Measurements from ENCODE around the gene HENMT1. TPM values are rescaled to one million over a fixed set of nuclear protein-coding genes. Genes with fewer than 3 reads are reported as not detected.

HENMT1 gene
- total RNA-seq, 4 donors from 2014 or later: 0.51 to 3.5 (median 1.8) TPM

DNA sequence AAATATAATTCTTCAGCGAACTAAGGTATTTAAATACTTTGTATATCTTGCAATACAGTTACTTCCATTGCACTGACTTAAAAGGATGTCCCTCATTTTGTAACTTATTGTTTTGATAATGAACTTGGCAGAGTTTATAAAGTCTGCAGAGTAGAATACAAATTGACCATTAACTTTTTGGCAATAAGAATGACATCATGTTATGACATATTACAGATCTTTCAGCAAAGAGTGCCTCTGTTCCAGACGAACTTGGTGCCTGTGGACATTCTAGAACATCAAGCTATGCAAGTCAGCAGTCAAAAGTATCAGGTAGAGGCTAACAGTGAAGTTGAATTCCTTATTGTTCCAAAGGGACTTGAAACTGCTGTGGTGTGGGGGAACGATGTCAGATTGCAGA, 32.9 kb downstream of the HENMT1 start:
- no peak overlapping the region for H3K27ac ChIP-seq
- no peaks in the 10 kb centered on the region for H3K36me3 ChIP-seq
- TF ChIP-seq, protein P1, sequence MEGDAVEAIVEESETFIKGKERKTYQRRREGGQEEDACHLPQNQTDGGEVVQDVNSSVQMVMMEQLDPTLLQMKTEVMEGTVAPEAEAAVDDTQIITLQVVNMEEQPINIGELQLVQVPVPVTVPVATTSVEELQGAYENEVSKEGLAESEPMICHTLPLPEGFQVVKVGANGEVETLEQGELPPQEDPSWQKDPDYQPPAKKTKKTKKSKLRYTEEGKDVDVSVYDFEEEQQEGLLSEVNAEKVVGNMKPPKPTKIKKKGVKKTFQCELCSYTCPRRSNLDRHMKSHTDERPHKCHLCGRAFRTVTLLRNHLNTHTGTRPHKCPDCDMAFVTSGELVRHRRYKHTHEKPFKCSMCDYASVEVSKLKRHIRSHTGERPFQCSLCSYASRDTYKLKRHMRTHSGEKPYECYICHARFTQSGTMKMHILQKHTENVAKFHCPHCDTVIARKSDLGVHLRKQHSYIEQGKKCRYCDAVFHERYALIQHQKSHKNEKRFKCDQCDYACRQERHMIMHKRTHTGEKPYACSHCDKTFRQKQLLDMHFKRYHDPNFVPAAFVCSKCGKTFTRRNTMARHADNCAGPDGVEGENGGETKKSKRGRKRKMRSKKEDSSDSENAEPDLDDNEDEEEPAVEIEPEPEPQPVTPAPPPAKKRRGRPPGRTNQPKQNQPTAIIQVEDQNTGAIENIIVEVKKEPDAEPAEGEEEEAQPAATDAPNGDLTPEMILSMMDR (IDR thresholded peaks at IDR 0.05 in 4 of 5, conservative IDR thresholded peaks at IDR 0.05 in 1 of 5): no peak
- TF ChIP-seq POLR2A (IDR thresholded peaks at IDR 0.05): no peak
- no peak for DNase-seq
- H3K9me3 ChIP-seq: no peaks in the 10 kb centered on the region
- no peaks in the 10 kb centered on the region for H3K27me3 ChIP-seq
- intact Hi-C loops (cut with DNase I; ENCODE audit: low total_unique reads): no loop called here
- no peak overlapping the region for H3K4me3 ChIP-seq
- in situ Hi-C loops (cut with MboI; ENCODE audit: low sequenced_read_pairs in 4 of 4): loop anchor here in 1 of 4 donors (25.0 kb wide), 1 partner anchor 416 kb away; the partner anchor contains the start of gene SLC25A24
- no peaks in the 10 kb centered on the region for H3K4me1 ChIP-seq
- ATAC-seq: no peak

DNA sequence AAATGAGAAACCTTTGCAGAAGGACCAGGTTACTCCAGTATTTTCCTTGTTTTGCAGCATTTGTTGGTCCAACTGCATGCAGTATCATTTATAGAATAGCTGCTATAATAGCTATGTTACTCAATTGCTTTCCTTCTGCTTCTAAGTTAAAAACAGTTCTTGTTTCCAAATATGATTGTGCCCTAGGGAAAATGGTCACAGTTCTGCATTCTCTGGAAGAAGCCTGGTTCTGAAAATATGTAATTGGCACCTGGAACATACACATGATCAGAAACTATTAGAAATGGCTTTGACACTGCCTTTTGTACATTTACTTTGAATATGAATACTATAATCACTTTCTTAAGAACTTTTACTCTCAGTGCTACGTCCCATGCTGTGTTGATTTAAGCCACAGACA, 33.6 kb downstream of the HENMT1 start:
- Histone ChIP-seq H3K27me3 (no peaks in the 10 kb centered on the region), H3K36me3 (no peaks in the 10 kb centered on the region), H3K27ac (no peak overlapping the region), H3K4me1 (no peaks in the 10 kb centered on the region), H3K9me3 (no peaks in the 10 kb centered on the region), H3K4me3 (no peak overlapping the region)
- TF ChIP-seq, protein P1 (IDR thresholded peaks at IDR 0.05 in 4 of 5, conservative IDR thresholded peaks at IDR 0.05 in 1 of 5): no peak
- TF ChIP-seq POLR2A (IDR thresholded peaks at IDR 0.05): no peak
- ATAC-seq (no peak), DNase-seq (no peak)
- intact Hi-C loops (cut with DNase I; ENCODE audit: low total_unique reads) (no loop called here), in situ Hi-C loops (cut with MboI; ENCODE audit: low sequenced_read_pairs in 4 of 4) (loop anchor here in 1 of 4 donors (25.0 kb wide), 1 partner anchor 415 kb away; the partner anchor contains the start of gene SLC25A24)

DNA sequence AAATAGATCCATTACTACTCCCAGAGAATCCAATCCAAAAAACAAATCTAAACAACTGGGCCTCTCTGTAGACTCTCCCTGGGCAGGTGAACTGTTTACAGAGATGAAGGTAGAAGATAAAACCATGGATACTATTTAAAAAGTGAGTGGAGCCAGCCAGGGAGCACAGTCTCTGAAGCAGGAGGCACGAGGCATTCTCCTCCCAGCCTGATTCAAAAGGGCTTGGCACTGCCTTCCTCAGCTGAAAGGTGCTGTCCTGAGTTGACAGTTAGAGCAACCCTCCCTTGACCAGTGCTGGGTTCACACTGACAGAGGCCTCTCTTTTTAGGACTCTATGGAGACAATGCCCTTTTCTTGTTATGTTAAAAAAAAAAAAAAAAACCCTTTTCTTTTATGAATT, 36.8 kb downstream of the HENMT1 start:
- intact Hi-C loops (cut with DNase I; ENCODE audit: low total_unique reads): no loop called here
- DNase-seq (no peak), ATAC-seq (no peak)
- no peak overlapping the region for H3K4me3 ChIP-seq
- H3K4me1 ChIP-seq: no peaks in the 10 kb centered on the region
- H3K9me3 ChIP-seq: no peaks in the 10 kb centered on the region
- in situ Hi-C loops (cut with MboI; ENCODE audit: low sequenced_read_pairs in 4 of 4): no loop called here
- TF ChIP-seq, protein P1 (IDR thresholded peaks at IDR 0.05 in 4 of 5, conservative IDR thresholded peaks at IDR 0.05 in 1 of 5): no peak
- H3K36me3 ChIP-seq: no peaks in the 10 kb centered on the region
- H3K27ac ChIP-seq: no peak overlapping the region
- H3K27me3 ChIP-seq: no peaks in the 10 kb centered on the region

DNA sequence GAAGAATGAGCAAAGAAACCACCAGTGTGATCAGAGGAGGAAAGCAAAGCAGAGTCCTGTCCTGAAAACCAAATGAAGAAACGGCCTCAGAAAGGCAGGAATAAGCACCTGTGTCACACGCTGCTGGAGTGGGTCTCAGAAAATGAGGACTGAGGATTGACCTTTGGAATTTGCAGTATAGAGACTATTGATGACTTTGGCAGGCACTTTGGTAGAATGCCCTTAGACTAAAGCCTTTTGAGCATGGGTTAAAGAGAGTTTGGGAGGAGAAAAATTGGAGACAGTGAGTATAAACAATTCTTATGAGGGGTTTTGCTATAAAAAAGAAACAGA, 43.2 kb downstream of the HENMT1 start:
- intact Hi-C loops (cut with DNase I; ENCODE audit: low total_unique reads) (no loop called here), in situ Hi-C loops (cut with MboI; ENCODE audit: low sequenced_read_pairs in 4 of 4) (no loop called here)
- H3K4me3 ChIP-seq: no peak overlapping the region
- H3K9me3 ChIP-seq: no peaks in the 10 kb centered on the region
- TF ChIP-seq POLR2A (IDR thresholded peaks at IDR 0.05): no peak
- TF ChIP-seq, protein P1 (IDR thresholded peaks at IDR 0.05 in 4 of 5, conservative IDR thresholded peaks at IDR 0.05 in 1 of 5): no peak
- H3K36me3 ChIP-seq: no peaks in the 10 kb centered on the region
- no peaks in the 10 kb centered on the region for H3K27me3 ChIP-seq
- DNase-seq (no peak), ATAC-seq (no peak)
- no peak overlapping the region for H3K27ac ChIP-seq
- H3K4me1 ChIP-seq: no peaks in the 10 kb centered on the region

DNA sequence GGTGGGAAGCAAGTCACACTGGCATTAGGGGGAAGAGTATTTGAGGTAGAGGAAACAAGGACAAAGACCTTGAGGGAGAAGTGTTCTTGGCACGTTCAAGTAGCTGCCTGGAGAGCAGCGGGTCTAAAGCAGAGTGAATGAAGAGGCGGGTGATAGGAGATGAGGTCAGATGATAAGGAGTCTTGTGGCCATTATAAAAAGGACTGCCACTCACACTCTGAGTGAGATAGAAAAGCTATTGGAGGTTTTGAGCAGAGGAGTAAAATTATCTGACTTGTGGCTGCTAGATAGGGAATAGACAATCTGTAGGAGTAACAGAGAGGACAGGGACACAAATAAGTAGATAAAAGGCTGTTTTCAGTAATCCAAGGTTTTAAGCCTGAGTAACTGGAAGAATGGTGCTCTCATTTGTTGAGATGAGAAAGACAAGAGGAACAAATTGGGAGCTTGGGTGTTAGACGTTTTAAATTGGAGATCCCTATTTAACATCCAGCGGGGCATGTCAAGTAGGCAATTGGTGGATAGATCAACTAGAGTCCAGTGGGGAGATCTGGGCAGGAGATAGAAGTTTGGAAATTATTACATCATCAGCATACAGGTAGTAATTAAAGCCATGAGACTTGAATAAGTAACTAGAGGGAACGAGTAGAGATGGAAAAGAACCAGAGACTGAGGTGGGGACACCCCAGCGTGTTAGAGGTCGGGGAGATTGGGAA, 43.7 kb downstream of the HENMT1 start:
- no peaks in the 10 kb centered on the region for H3K27me3 ChIP-seq
- no peaks in the 10 kb centered on the region for H3K9me3 ChIP-seq
- no peaks in the 10 kb centered on the region for H3K4me1 ChIP-seq
- no peak for DNase-seq
- no peak overlapping the region for H3K4me3 ChIP-seq
- in situ Hi-C loops (cut with MboI; ENCODE audit: low sequenced_read_pairs in 4 of 4) (no loop called here), intact Hi-C loops (cut with DNase I; ENCODE audit: low total_unique reads) (no loop called here)
- TF ChIP-seq, protein P1 (IDR thresholded peaks at IDR 0.05 in 4 of 5, conservative IDR thresholded peaks at IDR 0.05 in 1 of 5): no peak
- no peak for TF ChIP-seq POLR2A (IDR thresholded peaks at IDR 0.05)
- H3K27ac ChIP-seq: no peak overlapping the region
- no peaks in the 10 kb centered on the region for H3K36me3 ChIP-seq
- ATAC-seq: no peak

All from gastrocnemius medialis (tissue), 4 donors.